AG09319 (cell line): ENCODE data around the gene UBE3D.

ENCODE experiments used
- DNase-seq: peaks from one replicate; pipeline ENCODE4 v3.0.0-alpha.2; 2010; ENCODE audit warnings: low read depth; ENCODE audit errors: extremely low read depth
- CTCF ChIP-seq: IDR thresholded peaks from 2 replicates; pipeline ENCODE4 v1.5.1; 2011; ENCODE audit warnings: low read depth, mild to moderate bottlenecking, inconsistent platforms, low read length, moderate library complexity

The UBE3D gene

GRCh38 chr6:82889143-82889542, 176.5 kb downstream of the UBE3D start:
- TF ChIP-seq CTCF: no peak
- no peak for DNase-seq

- no peak for TF ChIP-seq CTCF
- DNase-seq: no peak
Observed at GRCh38 chr6:82882363-82883023, 183.1 kb downstream of the UBE3D start.

- no peak for TF ChIP-seq CTCF
- DNase-seq: no peak
Observed at GRCh38 chr6:82881519-82881918, 184.1 kb downstream of the UBE3D start.

GRCh38 chr6:82878812-82879211, 186.8 kb downstream of the UBE3D start:
- no peak for DNase-seq
- TF ChIP-seq CTCF: no peak

GRCh38 chr6:82877213-82878195, 188.1 kb downstream of the UBE3D start:
- TF ChIP-seq CTCF: no peak
- DNase-seq: no peak

GRCh38 chr6:82875573-82876185, 190.0 kb downstream of the UBE3D start:
- DNase-seq: no peak

More at GRCh38 chr6:82875573-82876185, 190.0 kb downstream of the UBE3D start:
- no peak for TF ChIP-seq CTCF
